ENCODE measurements around the gene DOCK1.

Gene DOCK1

DNA sequence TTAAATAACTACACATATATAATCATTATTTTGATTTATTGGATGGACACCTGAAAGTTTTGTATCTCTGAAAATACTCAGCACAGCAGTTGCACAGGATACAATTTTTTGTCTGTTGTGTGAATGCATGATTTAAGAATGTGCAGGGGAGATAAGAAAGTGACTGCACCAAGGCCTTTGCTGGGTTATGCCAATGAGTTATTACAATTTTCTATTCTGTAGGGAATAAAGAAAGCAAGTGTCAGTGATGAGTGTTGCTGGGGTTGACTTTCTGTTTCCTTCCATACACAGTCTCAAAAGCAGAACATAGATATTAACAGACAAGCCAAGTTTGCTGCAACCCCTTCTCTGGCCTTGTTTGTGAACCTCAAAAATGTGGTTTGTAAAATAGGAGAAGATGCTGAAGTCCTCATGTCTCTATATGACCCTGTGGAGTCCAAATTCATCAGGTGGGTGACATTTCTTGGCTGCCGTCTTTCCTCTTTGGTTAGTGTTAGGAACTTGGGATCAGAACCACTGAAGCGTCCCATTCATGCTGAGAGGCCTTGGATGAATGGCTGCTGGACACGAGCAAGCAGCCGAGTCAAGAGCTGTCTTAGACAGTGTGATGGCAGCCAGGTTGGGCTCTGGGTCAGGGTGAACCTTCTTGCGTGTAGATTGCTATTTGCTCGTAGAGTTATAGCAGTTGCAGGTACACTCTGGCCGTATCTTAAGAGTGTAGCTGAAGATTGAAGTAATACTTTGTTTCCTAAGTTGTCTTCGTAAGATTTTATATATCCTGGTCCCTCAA is 92.8 kb downstream of the DOCK1 start:
- DNase-seq = no peak
- Histone ChIP-seq H3K27me3 (replicated peaks; ENCODE audit: control insufficient read depth, insufficient read depth, low read length, poor library complexity, severe bottlenecking) (no peaks in the 10 kb centered on the region), H3K4me3 (ENCODE audit: insufficient read depth, low read depth, low read length, poor library complexity, severe bottlenecking) (no peak overlapping the region), H3K36me3 (ENCODE audit: control insufficient read depth, insufficient read depth, low read length) (no peaks in the 10 kb centered on the region), H3K9me3 (ENCODE audit: control insufficient read depth, low read length) (no peaks in the 10 kb centered on the region), H3K4me1 (ENCODE audit: control insufficient read depth, insufficient read depth, low read length, poor library complexity, severe bottlenecking) (no peaks in the 10 kb centered on the region), H3K27ac (ENCODE audit: insufficient read depth, low read length, poor library complexity, severe bottlenecking) (no peak overlapping the region)

DNA sequence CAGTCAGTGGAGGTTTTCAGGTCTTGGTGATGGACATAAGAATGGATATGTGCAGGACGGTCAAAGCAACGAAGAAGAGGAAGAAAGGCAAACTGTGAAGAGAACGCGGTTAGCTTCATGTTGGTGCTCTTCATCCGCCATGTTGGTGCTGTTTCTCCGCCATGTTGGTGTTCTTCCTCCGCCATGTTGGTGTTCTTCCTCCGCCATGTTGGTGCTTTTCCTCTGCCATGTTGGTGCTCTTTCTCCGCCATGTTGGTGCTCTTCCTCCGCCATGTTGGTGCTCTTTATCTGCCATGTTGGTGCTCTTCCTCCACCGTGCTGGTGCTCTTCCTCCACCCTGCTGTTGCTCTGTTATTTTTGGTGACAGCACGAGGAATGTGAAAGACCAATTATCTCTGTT is 95.4 kb downstream of the DOCK1 start:
- H3K4me3 ChIP-seq (ENCODE audit: insufficient read depth, low read depth, low read length, poor library complexity, severe bottlenecking) = no peak overlapping the region
- H3K27me3 ChIP-seq (replicated peaks; ENCODE audit: control insufficient read depth, insufficient read depth, low read length, poor library complexity, severe bottlenecking) = no peaks in the 10 kb centered on the region
- H3K36me3 ChIP-seq (ENCODE audit: control insufficient read depth, insufficient read depth, low read length) = no peaks in the 10 kb centered on the region
- H3K9me3 ChIP-seq (ENCODE audit: control insufficient read depth, low read length) = no peaks in the 10 kb centered on the region
- no peak overlapping the region for H3K27ac ChIP-seq (ENCODE audit: insufficient read depth, low read length, poor library complexity, severe bottlenecking)
- no peaks in the 10 kb centered on the region for H3K4me1 ChIP-seq (ENCODE audit: control insufficient read depth, insufficient read depth, low read length, poor library complexity, severe bottlenecking)
- DNase-seq = no peak

DNA sequence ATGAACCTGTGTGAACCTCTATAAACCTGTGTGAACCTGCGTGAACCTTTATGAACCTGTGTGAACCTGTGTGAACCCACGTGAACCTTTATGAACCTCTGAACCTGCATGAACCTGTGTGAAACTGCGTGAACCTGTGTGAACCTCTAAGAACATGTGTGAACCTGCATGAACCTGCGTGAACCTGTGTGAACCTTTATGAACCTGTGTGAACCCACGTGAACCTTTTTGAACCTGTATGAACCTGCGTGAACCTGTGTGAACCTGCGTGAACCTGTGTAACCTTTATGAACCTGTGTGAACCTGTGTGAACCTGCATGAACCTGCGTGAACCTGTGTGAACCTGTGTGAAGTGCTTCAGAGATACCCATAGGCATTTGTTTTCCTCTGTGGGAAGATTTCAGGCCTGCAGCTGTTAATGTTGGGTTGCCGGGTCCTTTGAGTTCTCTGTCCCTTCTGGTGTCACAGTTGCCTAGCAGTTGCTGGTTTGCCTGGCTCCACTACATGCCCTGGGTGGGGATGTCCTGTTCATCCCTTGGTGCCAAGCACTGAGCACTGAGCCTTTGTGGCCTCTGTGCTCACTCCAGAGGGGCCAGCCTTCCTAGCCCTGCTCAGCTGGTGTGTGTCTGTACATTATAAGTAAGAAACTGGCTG is 97.9 kb downstream of the DOCK1 start:
- Histone ChIP-seq H3K9me3 (ENCODE audit: control insufficient read depth, low read length) (no peaks in the 10 kb centered on the region), H3K4me3 (ENCODE audit: insufficient read depth, low read depth, low read length, poor library complexity, severe bottlenecking) (no peak overlapping the region), H3K27me3 (replicated peaks; ENCODE audit: control insufficient read depth, insufficient read depth, low read length, poor library complexity, severe bottlenecking) (no peaks in the 10 kb centered on the region), H3K27ac (ENCODE audit: insufficient read depth, low read length, poor library complexity, severe bottlenecking) (no peak overlapping the region), H3K4me1 (ENCODE audit: control insufficient read depth, insufficient read depth, low read length, poor library complexity, severe bottlenecking) (no peaks in the 10 kb centered on the region), H3K36me3 (ENCODE audit: control insufficient read depth, insufficient read depth, low read length) (no peaks in the 10 kb centered on the region)
- no peak for DNase-seq

DNA sequence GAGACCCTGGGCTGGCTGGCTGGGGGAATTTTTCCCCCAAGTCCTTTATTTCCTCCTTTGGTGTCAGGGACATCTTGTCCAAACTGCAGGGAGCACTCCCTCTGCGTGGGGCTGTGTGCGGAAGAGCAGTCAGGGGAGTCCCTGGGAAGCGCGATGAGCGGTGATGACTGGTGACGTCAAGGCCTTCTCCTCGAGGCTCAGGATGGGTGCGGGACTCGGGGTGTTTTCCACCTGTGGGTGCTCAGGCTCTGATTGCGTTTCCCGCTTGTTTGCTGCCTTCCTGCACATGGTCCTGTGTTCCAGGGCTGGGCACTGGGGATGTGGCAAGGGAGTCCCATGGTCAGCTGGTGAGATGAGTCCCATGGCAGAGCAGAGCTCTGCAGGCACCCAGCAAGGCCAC is 101.2 kb downstream of the DOCK1 start:
- Histone ChIP-seq H3K9me3 (ENCODE audit: control insufficient read depth, low read length) (no peaks in the 10 kb centered on the region), H3K4me3 (ENCODE audit: insufficient read depth, low read depth, low read length, poor library complexity, severe bottlenecking) (no peak overlapping the region), H3K27me3 (replicated peaks; ENCODE audit: control insufficient read depth, insufficient read depth, low read length, poor library complexity, severe bottlenecking) (no peaks in the 10 kb centered on the region), H3K36me3 (ENCODE audit: control insufficient read depth, insufficient read depth, low read length) (no peaks in the 10 kb centered on the region), H3K27ac (ENCODE audit: insufficient read depth, low read length, poor library complexity, severe bottlenecking) (no peak overlapping the region), H3K4me1 (ENCODE audit: control insufficient read depth, insufficient read depth, low read length, poor library complexity, severe bottlenecking) (no peaks in the 10 kb centered on the region)
- no peak for DNase-seq

DNA sequence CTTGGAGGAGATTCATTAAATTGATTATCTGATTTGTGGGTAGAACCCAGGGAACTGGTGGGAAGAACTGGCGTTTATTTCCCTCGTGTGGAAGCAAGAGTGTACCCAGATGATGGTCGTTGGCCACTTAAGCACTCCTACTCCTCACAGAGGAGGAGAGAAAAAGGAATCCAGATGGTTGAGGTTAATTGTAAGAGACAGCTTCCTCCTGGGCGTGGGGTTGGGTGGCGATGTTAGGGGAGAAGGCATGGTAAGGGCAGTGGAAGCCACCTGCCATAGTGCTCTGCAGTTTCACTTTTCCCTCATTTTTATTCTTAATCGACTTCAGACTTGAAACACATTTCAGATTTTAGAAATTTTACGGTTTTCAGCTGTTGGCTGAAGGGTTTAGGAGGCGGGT is 104.1 kb downstream of the DOCK1 start:
- H3K4me1 ChIP-seq (ENCODE audit: control insufficient read depth, insufficient read depth, low read length, poor library complexity, severe bottlenecking) = no peaks in the 10 kb centered on the region
- H3K36me3 ChIP-seq (ENCODE audit: control insufficient read depth, insufficient read depth, low read length) = no peaks in the 10 kb centered on the region
- no peak for DNase-seq
- H3K9me3 ChIP-seq (ENCODE audit: control insufficient read depth, low read length) = no peaks in the 10 kb centered on the region
- no peak overlapping the region for H3K4me3 ChIP-seq (ENCODE audit: insufficient read depth, low read depth, low read length, poor library complexity, severe bottlenecking)
- H3K27ac ChIP-seq (ENCODE audit: insufficient read depth, low read length, poor library complexity, severe bottlenecking) = no peak overlapping the region
- H3K27me3 ChIP-seq (replicated peaks; ENCODE audit: control insufficient read depth, insufficient read depth, low read length, poor library complexity, severe bottlenecking) = no peaks in the 10 kb centered on the region

DNA sequence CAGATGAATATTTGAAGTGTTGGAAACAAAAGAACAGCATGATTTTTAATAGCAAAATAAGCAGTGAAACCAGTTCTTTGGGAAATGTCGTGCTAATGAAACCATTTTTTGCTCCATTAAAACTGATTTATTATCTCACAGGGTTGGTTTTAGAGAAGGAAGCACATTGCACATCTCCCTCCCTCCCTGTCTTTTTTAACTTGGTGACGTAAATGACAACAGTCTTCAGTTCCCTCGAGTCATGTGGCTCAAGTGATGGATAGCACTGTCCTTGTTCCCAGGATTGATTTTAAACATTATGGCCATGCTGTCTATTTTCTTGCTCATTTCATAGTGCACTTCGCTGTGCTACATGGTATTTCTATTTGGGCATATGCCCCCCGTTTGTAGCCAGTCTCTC is 105.9 kb downstream of the DOCK1 start:
- Histone ChIP-seq H3K4me1 (ENCODE audit: control insufficient read depth, insufficient read depth, low read length, poor library complexity, severe bottlenecking) (no peaks in the 10 kb centered on the region), H3K36me3 (ENCODE audit: control insufficient read depth, insufficient read depth, low read length) (no peaks in the 10 kb centered on the region), H3K4me3 (ENCODE audit: insufficient read depth, low read depth, low read length, poor library complexity, severe bottlenecking) (no peak overlapping the region), H3K27me3 (replicated peaks; ENCODE audit: control insufficient read depth, insufficient read depth, low read length, poor library complexity, severe bottlenecking) (no peaks in the 10 kb centered on the region), H3K27ac (ENCODE audit: insufficient read depth, low read length, poor library complexity, severe bottlenecking) (no peak overlapping the region), H3K9me3 (ENCODE audit: control insufficient read depth, low read length) (no peaks in the 10 kb centered on the region)
- DNase-seq = no peak

DNA sequence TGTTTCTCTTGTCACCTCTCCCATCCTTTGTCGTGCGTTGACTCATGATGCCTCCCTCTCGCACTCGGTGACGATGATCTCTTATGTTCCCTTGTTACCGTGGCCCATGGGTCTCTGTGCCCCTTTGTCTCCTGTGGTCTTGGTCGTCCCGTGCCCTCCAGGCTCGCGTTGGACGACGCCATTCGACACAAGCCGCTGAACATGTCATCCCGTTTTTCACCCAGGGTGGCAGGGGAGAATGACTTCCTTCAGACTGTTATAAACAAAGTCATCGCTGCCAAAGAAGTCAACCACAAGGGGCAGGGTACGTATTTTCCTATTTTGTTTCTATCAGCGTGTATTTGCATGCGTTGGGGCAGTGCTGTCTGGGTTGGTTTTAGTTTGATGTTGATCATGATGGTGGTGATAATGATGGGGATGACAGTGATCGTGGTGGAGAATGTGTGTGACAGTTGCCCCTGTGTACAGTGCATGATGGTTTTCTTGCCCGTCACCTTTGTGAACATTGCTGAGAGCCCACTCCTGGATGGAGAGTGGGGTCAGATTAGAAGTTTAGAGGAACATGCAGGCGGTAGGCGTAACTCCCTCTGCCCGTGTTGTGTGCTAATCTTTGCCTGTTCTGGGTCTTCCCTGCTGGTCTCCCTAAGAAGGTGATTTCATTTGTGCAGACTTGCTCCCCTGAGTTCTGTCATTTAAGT is 107.0 kb downstream of the DOCK1 start:
- H3K27me3 ChIP-seq (replicated peaks; ENCODE audit: control insufficient read depth, insufficient read depth, low read length, poor library complexity, severe bottlenecking) = no peaks in the 10 kb centered on the region
- no peaks in the 10 kb centered on the region for H3K9me3 ChIP-seq (ENCODE audit: control insufficient read depth, low read length)
- no peak overlapping the region for H3K4me3 ChIP-seq (ENCODE audit: insufficient read depth, low read depth, low read length, poor library complexity, severe bottlenecking)
- no peaks in the 10 kb centered on the region for H3K4me1 ChIP-seq (ENCODE audit: control insufficient read depth, insufficient read depth, low read length, poor library complexity, severe bottlenecking)
- H3K27ac ChIP-seq (ENCODE audit: insufficient read depth, low read length, poor library complexity, severe bottlenecking) = no peak overlapping the region
- no peak for DNase-seq
- no peaks in the 10 kb centered on the region for H3K36me3 ChIP-seq (ENCODE audit: control insufficient read depth, insufficient read depth, low read length)

DNA sequence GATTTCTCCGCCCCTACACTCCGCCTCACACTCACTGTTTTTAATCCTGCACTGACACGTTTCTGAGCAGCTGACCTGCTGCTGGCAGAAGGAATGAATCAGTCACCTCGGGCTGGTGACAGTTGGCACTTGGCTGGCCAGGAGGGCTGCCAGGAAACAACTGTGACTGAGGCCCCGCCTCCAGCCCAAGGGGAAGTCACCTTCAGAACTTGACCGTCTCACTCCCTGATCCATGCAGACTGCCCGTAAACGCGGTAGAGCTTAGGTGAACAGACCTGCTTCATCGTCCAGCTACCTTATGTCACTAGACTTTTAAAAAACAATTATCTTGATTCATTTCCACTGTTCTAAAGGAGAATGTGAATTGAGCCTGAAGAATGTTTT is 107.5 kb downstream of the DOCK1 start:
- Histone ChIP-seq H3K4me1 (ENCODE audit: control insufficient read depth, insufficient read depth, low read length, poor library complexity, severe bottlenecking) (no peaks in the 10 kb centered on the region), H3K27ac (ENCODE audit: insufficient read depth, low read length, poor library complexity, severe bottlenecking) (no peak overlapping the region), H3K9me3 (ENCODE audit: control insufficient read depth, low read length) (no peaks in the 10 kb centered on the region), H3K4me3 (ENCODE audit: insufficient read depth, low read depth, low read length, poor library complexity, severe bottlenecking) (no peak overlapping the region), H3K27me3 (replicated peaks; ENCODE audit: control insufficient read depth, insufficient read depth, low read length, poor library complexity, severe bottlenecking) (no peaks in the 10 kb centered on the region), H3K36me3 (ENCODE audit: control insufficient read depth, insufficient read depth, low read length) (no peaks in the 10 kb centered on the region)
- no peak for DNase-seq

DNA sequence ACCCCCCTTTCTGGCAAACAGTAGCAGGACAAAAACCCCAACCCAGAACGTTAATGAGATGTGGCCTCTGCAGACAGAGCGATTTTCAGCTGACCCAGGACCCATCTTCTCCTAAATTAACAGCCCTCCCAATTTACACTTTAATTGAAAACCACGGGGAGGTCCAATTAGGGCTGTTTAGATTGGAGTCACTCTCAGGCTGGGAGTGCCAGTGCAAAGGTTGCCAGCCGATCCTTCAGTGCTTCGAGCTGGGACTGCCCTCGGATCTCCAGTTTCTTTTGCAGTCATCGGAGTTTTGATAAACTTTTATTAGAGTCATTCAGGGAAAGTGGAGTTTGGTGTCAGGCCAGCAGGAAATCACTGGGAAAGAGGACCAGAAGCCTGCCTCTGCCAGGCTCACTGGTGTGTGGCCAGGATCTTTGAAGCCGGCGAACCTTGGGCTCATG is 108.0 kb downstream of the DOCK1 start:
- Histone ChIP-seq H3K27me3 (replicated peaks; ENCODE audit: control insufficient read depth, insufficient read depth, low read length, poor library complexity, severe bottlenecking) (no peaks in the 10 kb centered on the region), H3K36me3 (ENCODE audit: control insufficient read depth, insufficient read depth, low read length) (no peaks in the 10 kb centered on the region), H3K9me3 (ENCODE audit: control insufficient read depth, low read length) (no peaks in the 10 kb centered on the region), H3K27ac (ENCODE audit: insufficient read depth, low read length, poor library complexity, severe bottlenecking) (no peak overlapping the region), H3K4me3 (ENCODE audit: insufficient read depth, low read depth, low read length, poor library complexity, severe bottlenecking) (no peak overlapping the region), H3K4me1 (ENCODE audit: control insufficient read depth, insufficient read depth, low read length, poor library complexity, severe bottlenecking) (no peaks in the 10 kb centered on the region)
- no peak for DNase-seq

Data from effector memory CD4-positive, alpha-beta T cell (primary cell).